K562 (cell line): ENCODE results near the gene NR0B1. TPM values are rescaled to one million over a fixed set of nuclear protein-coding genes. Genes with fewer than 3 reads are reported as not detected.

Experiments used
- CBX2 ChIP-seq: fragments of 200-600 bp; sonication (generic); IDR thresholded peaks from one replicate; pipeline ENCODE4 v1.6.1; 2012; ENCODE audit warnings: mild to moderate bottlenecking, low read length, inconsistent platforms; ENCODE audit not compliant: insufficient read depth, poor library complexity, severe bottlenecking
- HMG20A ChIP-seq: fragments of 450-650 bp; formaldehyde crosslinking; conservative IDR thresholded peaks from 2 replicates; pipeline ENCODE4 v1.4.0; 2020; ENCODE audit warnings: mild to moderate bottlenecking, mixed read lengths
- NBN ChIP-seq: fragments of 450-650 bp; IDR thresholded peaks from 2 replicates; pipeline ENCODE4 v1.6.1; 2016; ENCODE audit warnings: low read depth, mild to moderate bottlenecking
- NFIC ChIP-seq: fragments of 450-650 bp; IDR thresholded peaks from 2 replicates; pipeline ENCODE4 v1.6.1; 2017; ENCODE audit warnings: mild to moderate bottlenecking, inconsistent platforms
- NFIX ChIP-seq: fragments of 250-450 bp; sonication (Bioruptor Pico); IDR thresholded peaks from 2 replicates; pipeline ENCODE4 v1.4.0; 2020; ENCODE audit warnings: low read depth, mild to moderate bottlenecking, moderate library complexity
- RAD51 ChIP-seq: fragments of 450-650 bp; IDR thresholded peaks from 2 replicates; pipeline ENCODE4 v1.7.1; 2016; ENCODE audit warnings: low read depth, mild to moderate bottlenecking, borderline replicate concordance
- ZNF124 ChIP-seq: sonication (generic); formaldehyde crosslinking; IDR thresholded peaks from 2 replicates; pipeline ENCODE4 v1.8.1; 2022; ENCODE audit warnings: missing genetic modification reagents
- polyA plus RNA-seq, 8 experiments: library from polyadenylated mRNA; depleted of rRNA in 4 of 8; stranded (reverse) in 5 of 8; unstranded in 3 of 8; fragments of >200 nt; fragmentation: Nextera tagmentation in 2 of 8; fragmentation: Illumina TruSeq in 1 of 8; extraction: Ambion mirVana in 2 of 8; extraction: Trizol in 1 of 8; gene quantifications; 2 replicates each; pipeline versions ENCODE4 v1.2.1 to v1.2.3, GENCODE V29; 2011 to 2014; ENCODE audit warnings: inconsistent platforms in 1 of 8, missing spikeins in 1 of 8
- total RNA-seq, 7 experiments: library from RNA; depleted of rRNA in 6 of 7; stranded (reverse); fragments of >200 nt in 6 of 7; fragmentation: Illumina TruSeq in 2 of 7; extraction: Trizol in 2 of 7; gene quantifications; 2 replicates each; pipeline versions ENCODE4 v1.2.1 to v1.2.3, GENCODE V29; 2011 to 2021; ENCODE audit warnings: low replicate concordance in 1 of 7
- TF ChIP-seq, protein P1 (sequence below): IDR thresholded peaks from 2 replicates; pipeline ENCODE4 v1.6.1; 2011; ENCODE audit warnings: borderline replicate concordance, low read depth, mild to moderate bottlenecking, moderate library complexity, low read length; ENCODE audit not compliant: insufficient read depth, poor library complexity, severe bottlenecking
- TF ChIP-seq, protein P2 (sequence below): fragments of 450-650 bp; formaldehyde crosslinking; IDR thresholded peaks from 2 replicates; pipeline ENCODE4 v1.4.0; 2020; ENCODE audit warnings: mild to moderate bottlenecking, moderate library complexity
- TF ChIP-seq, protein P3 (sequence below): sonication (generic); formaldehyde crosslinking; IDR thresholded peaks from 2 replicates; pipeline ENCODE4 v1.8.1; 2023; ENCODE audit warnings: mild to moderate bottlenecking, missing genetic modification reagents, moderate library complexity
- TF ChIP-seq, protein P4 (sequence below): fragments of 250-450 bp; sonication (Bioruptor Pico); IDR thresholded peaks from 2 replicates; pipeline ENCODE4 v1.4.0; 2020
- TF ChIP-seq, protein P5 (sequence below): sonication (generic); formaldehyde crosslinking; IDR thresholded peaks from 2 replicates; pipeline ENCODE4 v1.8.0; 2022; ENCODE audit warnings: mild to moderate bottlenecking, missing genetic modification reagents

The NR0B1 gene
- total and polyA plus RNA-seq, 9 of the 15 experiments (the other 6 are each of a cell fraction or from before 2014, with no cell fraction given): not detected

DNA sequence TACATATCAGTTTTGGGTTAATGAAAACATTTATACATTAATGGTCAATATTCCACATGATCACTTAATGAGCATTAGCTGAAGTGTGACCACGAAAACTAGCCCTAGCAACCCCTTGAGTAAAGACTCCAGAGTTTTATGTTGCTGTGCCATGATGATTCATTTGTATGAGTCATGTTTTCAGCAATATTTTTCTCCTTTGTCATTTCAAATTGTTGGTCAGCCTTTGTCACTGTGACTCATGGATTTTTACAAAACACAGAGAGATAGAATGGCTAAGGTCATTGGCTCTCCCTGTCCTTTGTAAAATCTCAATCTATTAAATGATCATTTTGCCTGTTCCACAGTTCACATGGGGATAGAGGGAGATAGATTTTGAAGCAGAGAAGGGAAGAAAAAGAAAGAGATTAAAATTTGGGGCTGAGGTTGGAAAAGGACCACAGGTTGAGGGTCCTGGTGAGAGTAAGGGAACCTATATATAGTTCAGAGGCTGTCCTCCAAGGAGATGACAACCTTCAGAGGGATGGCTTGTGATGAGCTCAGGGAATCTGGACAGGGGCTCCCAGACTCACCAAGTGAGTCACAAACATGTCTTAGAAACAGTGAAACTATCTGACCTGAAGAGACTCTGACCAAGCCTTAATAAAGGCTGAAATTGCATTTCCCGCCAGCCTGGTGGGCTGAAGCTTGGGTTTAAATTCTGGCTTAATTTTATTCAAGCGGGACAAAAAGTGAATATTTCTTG, 25.6 kb downstream of the NR0B1 start (continued):
- TF ChIP-seq, protein P1, sequence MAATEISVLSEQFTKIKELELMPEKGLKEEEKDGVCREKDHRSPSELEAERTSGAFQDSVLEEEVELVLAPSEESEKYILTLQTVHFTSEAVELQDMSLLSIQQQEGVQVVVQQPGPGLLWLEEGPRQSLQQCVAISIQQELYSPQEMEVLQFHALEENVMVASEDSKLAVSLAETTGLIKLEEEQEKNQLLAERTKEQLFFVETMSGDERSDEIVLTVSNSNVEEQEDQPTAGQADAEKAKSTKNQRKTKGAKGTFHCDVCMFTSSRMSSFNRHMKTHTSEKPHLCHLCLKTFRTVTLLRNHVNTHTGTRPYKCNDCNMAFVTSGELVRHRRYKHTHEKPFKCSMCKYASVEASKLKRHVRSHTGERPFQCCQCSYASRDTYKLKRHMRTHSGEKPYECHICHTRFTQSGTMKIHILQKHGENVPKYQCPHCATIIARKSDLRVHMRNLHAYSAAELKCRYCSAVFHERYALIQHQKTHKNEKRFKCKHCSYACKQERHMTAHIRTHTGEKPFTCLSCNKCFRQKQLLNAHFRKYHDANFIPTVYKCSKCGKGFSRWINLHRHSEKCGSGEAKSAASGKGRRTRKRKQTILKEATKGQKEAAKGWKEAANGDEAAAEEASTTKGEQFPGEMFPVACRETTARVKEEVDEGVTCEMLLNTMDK: no peak
- TF ChIP-seq HMG20A (CRISPR knock-in tag) (no peak), RAD51 (no peak), ZNF124 (CRISPR knock-in tag) (no peak), NFIX (CRISPR knock-in tag) (no peak), NBN (no peak), NFIC (no peak), CBX2 (no peak)
- TF ChIP-seq, protein P2, sequence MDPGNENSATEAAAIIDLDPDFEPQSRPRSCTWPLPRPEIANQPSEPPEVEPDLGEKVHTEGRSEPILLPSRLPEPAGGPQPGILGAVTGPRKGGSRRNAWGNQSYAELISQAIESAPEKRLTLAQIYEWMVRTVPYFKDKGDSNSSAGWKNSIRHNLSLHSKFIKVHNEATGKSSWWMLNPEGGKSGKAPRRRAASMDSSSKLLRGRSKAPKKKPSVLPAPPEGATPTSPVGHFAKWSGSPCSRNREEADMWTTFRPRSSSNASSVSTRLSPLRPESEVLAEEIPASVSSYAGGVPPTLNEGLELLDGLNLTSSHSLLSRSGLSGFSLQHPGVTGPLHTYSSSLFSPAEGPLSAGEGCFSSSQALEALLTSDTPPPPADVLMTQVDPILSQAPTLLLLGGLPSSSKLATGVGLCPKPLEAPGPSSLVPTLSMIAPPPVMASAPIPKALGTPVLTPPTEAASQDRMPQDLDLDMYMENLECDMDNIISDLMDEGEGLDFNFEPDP (CRISPR knock-in tag): no peak
- TF ChIP-seq, protein P3, sequence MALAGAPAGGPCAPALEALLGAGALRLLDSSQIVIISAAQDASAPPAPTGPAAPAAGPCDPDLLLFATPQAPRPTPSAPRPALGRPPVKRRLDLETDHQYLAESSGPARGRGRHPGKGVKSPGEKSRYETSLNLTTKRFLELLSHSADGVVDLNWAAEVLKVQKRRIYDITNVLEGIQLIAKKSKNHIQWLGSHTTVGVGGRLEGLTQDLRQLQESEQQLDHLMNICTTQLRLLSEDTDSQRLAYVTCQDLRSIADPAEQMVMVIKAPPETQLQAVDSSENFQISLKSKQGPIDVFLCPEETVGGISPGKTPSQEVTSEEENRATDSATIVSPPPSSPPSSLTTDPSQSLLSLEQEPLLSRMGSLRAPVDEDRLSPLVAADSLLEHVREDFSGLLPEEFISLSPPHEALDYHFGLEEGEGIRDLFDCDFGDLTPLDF (CRISPR knock-in tag): no peak
- TF ChIP-seq, protein P4, sequence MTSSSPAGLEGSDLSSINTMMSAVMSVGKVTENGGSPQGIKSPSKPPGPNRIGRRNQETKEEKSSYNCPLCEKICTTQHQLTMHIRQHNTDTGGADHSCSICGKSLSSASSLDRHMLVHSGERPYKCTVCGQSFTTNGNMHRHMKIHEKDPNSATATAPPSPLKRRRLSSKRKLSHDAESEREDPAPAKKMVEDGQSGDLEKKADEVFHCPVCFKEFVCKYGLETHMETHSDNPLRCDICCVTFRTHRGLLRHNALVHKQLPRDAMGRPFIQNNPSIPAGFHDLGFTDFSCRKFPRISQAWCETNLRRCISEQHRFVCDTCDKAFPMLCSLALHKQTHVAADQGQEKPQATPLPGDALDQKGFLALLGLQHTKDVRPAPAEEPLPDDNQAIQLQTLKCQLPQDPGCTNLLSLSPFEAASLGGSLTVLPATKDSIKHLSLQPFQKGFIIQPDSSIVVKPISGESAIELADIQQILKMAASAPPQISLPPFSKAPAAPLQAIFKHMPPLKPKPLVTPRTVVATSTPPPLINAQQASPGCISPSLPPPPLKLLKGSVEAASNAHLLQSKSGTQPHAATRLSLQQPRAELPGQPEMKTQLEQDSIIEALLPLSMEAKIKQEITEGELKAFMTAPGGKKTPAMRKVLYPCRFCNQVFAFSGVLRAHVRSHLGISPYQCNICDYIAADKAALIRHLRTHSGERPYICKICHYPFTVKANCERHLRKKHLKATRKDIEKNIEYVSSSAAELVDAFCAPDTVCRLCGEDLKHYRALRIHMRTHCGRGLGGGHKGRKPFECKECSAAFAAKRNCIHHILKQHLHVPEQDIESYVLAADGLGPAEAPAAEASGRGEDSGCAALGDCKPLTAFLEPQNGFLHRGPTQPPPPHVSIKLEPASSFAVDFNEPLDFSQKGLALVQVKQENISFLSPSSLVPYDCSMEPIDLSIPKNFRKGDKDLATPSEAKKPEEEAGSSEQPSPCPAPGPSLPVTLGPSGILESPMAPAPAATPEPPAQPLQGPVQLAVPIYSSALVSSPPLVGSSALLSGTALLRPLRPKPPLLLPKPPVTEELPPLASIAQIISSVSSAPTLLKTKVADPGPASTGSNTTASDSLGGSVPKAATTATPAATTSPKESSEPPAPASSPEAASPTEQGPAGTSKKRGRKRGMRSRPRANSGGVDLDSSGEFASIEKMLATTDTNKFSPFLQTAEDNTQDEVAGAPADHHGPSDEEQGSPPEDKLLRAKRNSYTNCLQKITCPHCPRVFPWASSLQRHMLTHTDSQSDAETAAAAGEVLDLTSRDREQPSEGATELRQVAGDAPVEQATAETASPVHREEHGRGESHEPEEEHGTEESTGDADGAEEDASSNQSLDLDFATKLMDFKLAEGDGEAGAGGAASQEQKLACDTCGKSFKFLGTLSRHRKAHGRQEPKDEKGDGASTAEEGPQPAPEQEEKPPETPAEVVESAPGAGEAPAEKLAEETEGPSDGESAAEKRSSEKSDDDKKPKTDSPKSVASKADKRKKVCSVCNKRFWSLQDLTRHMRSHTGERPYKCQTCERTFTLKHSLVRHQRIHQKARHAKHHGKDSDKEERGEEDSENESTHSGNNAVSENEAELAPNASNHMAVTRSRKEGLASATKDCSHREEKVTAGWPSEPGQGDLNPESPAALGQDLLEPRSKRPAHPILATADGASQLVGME (CRISPR knock-in tag): no peak
- TF ChIP-seq, protein P5, sequence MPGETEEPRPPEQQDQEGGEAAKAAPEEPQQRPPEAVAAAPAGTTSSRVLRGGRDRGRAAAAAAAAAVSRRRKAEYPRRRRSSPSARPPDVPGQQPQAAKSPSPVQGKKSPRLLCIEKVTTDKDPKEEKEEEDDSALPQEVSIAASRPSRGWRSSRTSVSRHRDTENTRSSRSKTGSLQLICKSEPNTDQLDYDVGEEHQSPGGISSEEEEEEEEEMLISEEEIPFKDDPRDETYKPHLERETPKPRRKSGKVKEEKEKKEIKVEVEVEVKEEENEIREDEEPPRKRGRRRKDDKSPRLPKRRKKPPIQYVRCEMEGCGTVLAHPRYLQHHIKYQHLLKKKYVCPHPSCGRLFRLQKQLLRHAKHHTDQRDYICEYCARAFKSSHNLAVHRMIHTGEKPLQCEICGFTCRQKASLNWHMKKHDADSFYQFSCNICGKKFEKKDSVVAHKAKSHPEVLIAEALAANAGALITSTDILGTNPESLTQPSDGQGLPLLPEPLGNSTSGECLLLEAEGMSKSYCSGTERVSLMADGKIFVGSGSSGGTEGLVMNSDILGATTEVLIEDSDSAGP (CRISPR knock-in tag): no peak
